Thymus (tissue), 11 donors: ENCODE data around the gene PRDM15. TPM values are rescaled to one million over a fixed set of nuclear protein-coding genes. Genes with fewer than 3 reads are reported as not detected.

Experiments
- DNase-seq, 9 donors: peaks; one replicate each; pipeline ENCODE4 v3.0.0-alpha.2; 2013; ENCODE audit warnings: low spot score in 9 of 9, low read depth in 6 of 9, missing footprints in 1 of 9
- H3K27ac ChIP-seq, 2 donors: one replicate each; pipeline ENCODE4 v1.5.1; 2013; ENCODE audit warnings: control low read depth in 1 of 2, low read depth in 1 of 2, low read length in 1 of 2, mild to moderate bottlenecking in 1 of 2, moderate library complexity in 1 of 2
- H3K27me3 ChIP-seq, 2 donors: one replicate each; pipeline ENCODE4 v1.5.1; 2013; ENCODE audit warnings: low read length in 1 of 2; ENCODE audit not compliant: control insufficient read depth in 2 of 2, insufficient read depth in 1 of 2
- H3K36me3 ChIP-seq, 2 donors: one replicate each; pipeline ENCODE4 v1.5.1; 2013; ENCODE audit warnings: low read length in 1 of 2, mild to moderate bottlenecking in 1 of 2, moderate library complexity in 1 of 2; ENCODE audit not compliant: control insufficient read depth in 2 of 2, insufficient read depth in 2 of 2
- H3K4me1 ChIP-seq, 2 donors: one replicate each; pipeline ENCODE4 v1.5.1; 2013; ENCODE audit warnings: low read length in 2 of 2; ENCODE audit not compliant: control insufficient read depth in 2 of 2, insufficient read depth in 2 of 2
- H3K4me3 ChIP-seq, 2 donors: one replicate each; pipeline ENCODE4 v1.5.1; 2013; ENCODE audit warnings: low read length in 2 of 2, control low read depth in 1 of 2, mild to moderate bottlenecking in 1 of 2
- H3K9me3 ChIP-seq, 2 donors: one replicate each; pipeline ENCODE4 v1.5.1; 2013; ENCODE audit warnings: low read length in 1 of 2, mild to moderate bottlenecking in 1 of 2; ENCODE audit not compliant: control insufficient read depth in 2 of 2, insufficient read depth in 1 of 2
- WGBS: extraction: QIAGEN DNeasy Blood & Tissue Kit; methylation state at CpG from one replicate; pipeline ENCODE4 v1.1.7; 2013; 5-methylcytosine and 5-hydroxymethylcytosine counted together
- polyA plus RNA-seq: library from polyadenylated mRNA; stranded (reverse); fragments of 200-250 nt; gene quantifications from one replicate; pipeline ENCODE4 v1.2.3, GENCODE V29; 2013
- total RNA-seq: library from RNA; stranded (reverse); fragments of 120-200 nt; gene quantifications from one replicate; pipeline ENCODE4 v1.2.4, GENCODE V29; 2013
- donor health status: healthy.

Gene PRDM15
- total and polyA plus RNA-seq, 2 donors: 4.0 to 6.1 TPM

- Histone ChIP-seq H3K27me3 (peaks cover 34 to 71% of the 10 kb centered on the region in 2 donors), H3K4me1 (peaks cover 41 to 83% of the 10 kb centered on the region in 2 donors), H3K9me3 (peaks cover 2 to 3% of the 10 kb centered on the region in 2 donors), H3K36me3 (peaks cover 8 to 22% of the 10 kb centered on the region in 2 donors), H3K27ac (no peak overlapping the region), H3K4me3 (peak overlapping the region; percentile 8 to 76)
- 6% methylated on average over 22 of the region's 22 CpGs for WGBS
- DNase-seq: peak in 1 of 9 donors; percentile 40
These were observed 117.8 kb downstream of the PRDM15 start for GRCh38 chr21:41761211-41761933.

GRCh38 chr21:41760411-41760810 lies 118.7 kb downstream of the PRDM15 start:
- Histone ChIP-seq H3K36me3 (peaks cover 17 to 32% of the 10 kb centered on the region in 2 donors), H3K27ac (no peak overlapping the region), H3K4me3 (no peak overlapping the region), H3K9me3 (peaks cover 2 to 10% of the 10 kb centered on the region in 2 donors), H3K27me3 (peaks cover 27 to 62% of the 10 kb centered on the region in 2 donors), H3K4me1 (peaks cover 51 to 90% of the 10 kb centered on the region in 2 donors)
- 75% methylated on average over 9 of the region's 9 CpGs for WGBS
- DNase-seq: no peak

- Histone ChIP-seq H3K36me3 (peaks cover 22 to 37% of the 10 kb centered on the region in 2 donors), H3K9me3 (peaks cover 2 to 14% of the 10 kb centered on the region in 2 donors), H3K27me3 (peaks cover 27 to 57% of the 10 kb centered on the region in 2 donors), H3K27ac (no peak overlapping the region), H3K4me3 (no peak overlapping the region), H3K4me1 (peaks cover 56 to 90% of the 10 kb centered on the region in 2 donors)
- no peak for DNase-seq
- 96% methylated on average over 5 of the region's 5 CpGs for WGBS
These were observed 119.2 kb downstream of the PRDM15 start for GRCh38 chr21:41759926-41760325.

- Histone ChIP-seq H3K4me1 (peaks cover 54 to 90% of the 10 kb centered on the region in 2 donors), H3K27me3 (peaks cover 27 to 51% of the 10 kb centered on the region in 2 donors), H3K27ac (no peak overlapping the region), H3K9me3 (peaks cover 2 to 14% of the 10 kb centered on the region in 2 donors), H3K4me3 (no peak overlapping the region), H3K36me3 (peaks cover 28 to 41% of the 10 kb centered on the region in 2 donors)
- WGBS: 89% methylated on average over 11 of the region's 11 CpGs
- DNase-seq: no peak
These were observed 119.8 kb downstream of the PRDM15 start for GRCh38 chr21:41759214-41759840.

- H3K27ac ChIP-seq: no peak overlapping the region
- H3K9me3 ChIP-seq: peaks cover 2 to 14% of the 10 kb centered on the region in 2 donors
- H3K27me3 ChIP-seq: peaks cover 23 to 43% of the 10 kb centered on the region in 2 donors
- H3K4me1 ChIP-seq: peaks cover 46 to 90% of the 10 kb centered on the region in 2 donors
- 93% methylated on average over 5 of the region's 5 CpGs for WGBS
- H3K36me3 ChIP-seq: peaks cover 31 to 47% of the 10 kb centered on the region in 2 donors
- DNase-seq: no peak
- no peak overlapping the region for H3K4me3 ChIP-seq
These were observed 120.6 kb downstream of the PRDM15 start for GRCh38 chr21:41758550-41758949.

- H3K4me3 ChIP-seq: no peak overlapping the region
- peaks cover 8 to 21% of the 10 kb centered on the region in 2 donors for H3K27me3 ChIP-seq
- peak overlapping the region; percentile 15 to 91 for H3K27ac ChIP-seq
- DNase-seq: peak in 1 of 9 donors; percentile 13
- peaks cover 28 to 89% of the 10 kb centered on the region in 2 donors for H3K4me1 ChIP-seq
- peaks cover 42 to 69% of the 10 kb centered on the region in 2 donors for H3K36me3 ChIP-seq
- 94% methylated on average over 33 of the region's 33 CpGs for WGBS
- peaks cover 2 to 14% of the 10 kb centered on the region in 2 donors for H3K9me3 ChIP-seq
These were observed 123.0 kb downstream of the PRDM15 start for GRCh38 chr21:41755934-41756773.

GRCh38 chr21:41755258-41755933 lies 123.7 kb downstream of the PRDM15 start:
- H3K36me3 ChIP-seq: peaks cover 50 to 77% of the 10 kb centered on the region in 2 donors
- peaks cover under 1 to 14% of the 10 kb centered on the region in 2 donors for H3K27me3 ChIP-seq
- DNase-seq: peak in 3 of 9 donors; percentile 73 to 81 (median 75)
- 80% methylated on average over 23 of the region's 23 CpGs for WGBS
- H3K27ac ChIP-seq: peak overlapping the region in 1 of 2 donors; percentile 91
- H3K9me3 ChIP-seq: peaks cover 2 to 14% of the 10 kb centered on the region in 2 donors
- no peak overlapping the region for H3K4me3 ChIP-seq
- H3K4me1 ChIP-seq: peaks cover 23 to 87% of the 10 kb centered on the region in 2 donors

- 81% methylated on average over 10 of the region's 10 CpGs for WGBS
These were observed 124.7 kb downstream of the PRDM15 start for GRCh38 chr21:41754479-41754891.

More at GRCh38 chr21:41754479-41754891, 124.7 kb downstream of the PRDM15 start:
- DNase-seq: no peak
- Histone ChIP-seq H3K36me3 (peaks cover 56 to 77% of the 10 kb centered on the region in 2 donors), H3K27ac (peak overlapping the region in 1 of 2 donors; percentile 9), H3K4me3 (no peak overlapping the region), H3K27me3 (peaks cover 0 to 7% of the 10 kb centered on the region in 2 donors), H3K9me3 (peaks cover 2 to 14% of the 10 kb centered on the region in 2 donors), H3K4me1 (peaks cover 23 to 86% of the 10 kb centered on the region in 2 donors)
